ENCODE data around the gene ADI1.
A peak's percentile ranks its signal among the peaks of the same experiment; 100 is the strongest.
"Not testable (repeated sequence)": the region's sequence is repeated elsewhere in the genome, so short reads cannot be mapped to it uniquely, and the experiment has no call there.

The ADI1 gene

GRCh38 chr2:3529316-3530025 is 10.1 kb upstream of the ADI1 start:
- no peak for DNase-seq (ENCODE audit: low read depth in 2 of 2, low spot score in 1 of 2)

DNA sequence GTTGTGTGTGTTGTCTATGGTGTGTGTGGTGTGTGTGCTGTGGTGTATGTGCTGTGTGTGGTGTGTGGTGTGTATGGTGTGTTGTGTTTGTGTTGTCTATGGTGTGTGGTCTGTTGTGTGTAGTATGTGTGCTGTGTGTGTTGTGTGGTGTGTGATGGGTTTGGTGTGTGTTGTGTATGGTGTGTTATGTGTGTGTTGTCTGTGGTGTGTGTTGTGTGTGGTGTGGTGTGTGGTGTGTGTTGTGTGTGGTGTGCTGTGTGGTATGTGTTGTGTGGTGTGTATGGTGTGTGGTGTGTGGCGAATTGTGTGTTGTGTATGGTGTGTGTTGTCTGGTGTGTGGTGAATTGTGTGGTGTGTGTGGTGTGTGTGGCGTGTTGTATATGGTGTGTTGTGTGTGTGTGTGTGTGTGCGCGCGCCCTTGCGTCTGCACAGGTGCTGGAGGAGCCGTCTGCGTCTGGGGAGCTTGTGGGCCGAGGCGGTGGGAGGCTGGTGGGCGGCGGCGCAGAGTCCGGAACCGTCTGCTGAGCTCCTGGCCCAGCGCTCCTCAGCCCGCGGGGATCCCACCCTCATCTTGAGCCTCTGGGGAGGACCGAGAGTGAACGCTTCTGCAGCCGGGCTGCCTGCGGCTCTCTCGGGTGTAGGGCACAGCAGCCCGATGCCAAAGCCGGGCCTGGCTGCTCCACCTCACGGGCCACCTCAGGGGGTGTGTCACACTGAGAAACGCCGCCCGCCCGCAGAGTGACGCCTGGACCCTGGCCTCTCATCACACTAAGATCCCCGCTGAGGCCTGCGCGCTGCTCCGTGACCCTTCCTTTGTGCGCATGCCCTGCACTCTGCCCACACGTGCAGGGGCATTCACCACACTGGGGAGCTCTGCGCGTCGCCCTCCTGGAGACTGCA is 8.8 kb upstream of the ADI1 start:
- DNase-seq (ENCODE audit: low read depth in 2 of 2, low spot score in 1 of 2): no peak

GRCh38 chr2:3526871-3527270 is 7.5 kb upstream of the ADI1 start:
- DNase-seq (ENCODE audit: low read depth in 2 of 2, low spot score in 1 of 2): no peak

DNA sequence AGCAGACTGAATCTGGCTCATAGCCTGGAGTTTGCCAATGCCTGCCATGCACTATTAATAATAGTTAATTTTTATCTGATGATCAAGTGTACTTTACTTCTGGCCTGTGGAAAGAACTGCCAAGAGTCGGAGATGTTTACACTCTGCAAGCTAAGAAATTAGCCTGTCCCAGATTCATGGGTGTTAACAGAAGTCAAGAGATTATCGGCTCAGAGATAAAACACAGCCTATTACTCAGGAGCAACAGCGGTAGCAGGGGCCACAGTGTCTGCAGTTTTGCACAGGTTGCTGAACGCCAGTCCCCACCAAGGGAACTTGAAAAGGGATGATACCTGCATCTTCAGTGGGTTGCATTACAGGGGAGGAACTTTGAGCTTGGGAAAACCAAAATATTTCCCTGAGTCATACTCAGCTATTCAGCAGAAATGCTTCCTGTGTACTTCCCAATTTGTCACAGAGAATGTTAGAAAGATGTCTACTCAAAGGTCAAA is 4.3 kb upstream of the ADI1 start:
- DNase-seq (ENCODE audit: low read depth in 2 of 2, low spot score in 1 of 2): no peak

DNA sequence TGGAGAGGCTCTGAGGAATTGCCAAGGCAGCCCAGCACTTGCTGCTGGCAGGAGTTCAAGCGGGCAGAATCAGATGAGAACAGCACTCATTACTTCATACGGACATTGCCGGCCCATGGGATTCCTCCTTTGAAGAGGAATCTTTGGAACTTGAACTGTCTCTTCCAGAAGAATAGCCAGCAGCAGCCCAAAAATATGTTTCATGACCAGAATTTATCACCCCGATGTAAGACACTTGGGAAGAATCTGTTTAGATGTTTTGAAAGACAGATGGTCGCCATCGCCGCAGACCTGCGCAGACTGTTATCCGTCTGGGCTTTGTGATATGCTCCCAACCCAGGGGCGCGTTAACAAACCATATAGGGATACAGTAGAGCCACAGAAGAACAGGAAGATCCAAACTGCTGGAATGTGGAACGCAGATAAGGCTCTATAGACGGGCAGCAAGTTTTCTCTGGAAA is 3.7 kb upstream of the ADI1 start:
- no peak for DNase-seq (ENCODE audit: low read depth in 2 of 2, low spot score in 1 of 2)

- no peak for DNase-seq (ENCODE audit: low read depth in 2 of 2, low spot score in 1 of 2)
Observed at GRCh38 chr2:3520591-3520990, 1.3 kb upstream of the ADI1 start.

DNA sequence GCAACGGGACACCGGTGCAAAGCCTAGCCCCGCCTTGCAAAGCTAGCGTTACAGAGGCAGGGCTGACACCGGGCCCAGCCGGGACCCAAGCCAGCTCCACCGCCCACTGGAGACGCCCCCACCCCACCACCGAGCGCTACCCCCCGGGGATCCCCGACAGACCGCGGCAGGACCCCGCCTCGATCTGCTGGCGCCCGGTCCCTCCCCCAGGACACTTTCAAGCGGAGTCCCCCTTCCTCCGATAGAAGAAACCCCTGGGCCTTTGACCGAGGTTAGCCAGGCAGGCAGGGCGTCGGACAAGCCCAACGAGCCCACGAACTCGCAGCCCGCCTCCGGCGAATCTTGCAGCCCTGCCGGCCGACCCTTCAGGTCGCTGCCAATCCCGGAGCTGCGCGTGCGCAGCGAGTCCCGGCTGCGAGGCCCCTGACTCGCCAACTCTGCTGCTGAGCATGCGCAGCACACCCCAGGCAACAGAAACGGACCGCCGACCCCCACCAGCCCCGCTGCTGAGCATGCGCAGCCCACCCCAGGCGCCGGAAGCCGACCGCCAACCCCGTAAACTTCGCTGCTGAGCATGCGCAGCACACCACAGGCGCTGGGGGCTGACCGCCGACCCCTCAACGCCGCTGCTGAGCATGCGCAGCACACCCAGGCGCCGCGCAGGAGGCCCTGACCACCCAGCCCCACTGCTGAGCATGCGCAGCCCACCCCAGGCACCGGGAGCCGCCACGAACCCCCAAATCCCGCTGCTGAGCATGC is 656 bp downstream of the ADI1 start:
- peak; percentile 95 to 99 for DNase-seq (ENCODE audit: low read depth in 2 of 2, low spot score in 1 of 2)

DNA sequence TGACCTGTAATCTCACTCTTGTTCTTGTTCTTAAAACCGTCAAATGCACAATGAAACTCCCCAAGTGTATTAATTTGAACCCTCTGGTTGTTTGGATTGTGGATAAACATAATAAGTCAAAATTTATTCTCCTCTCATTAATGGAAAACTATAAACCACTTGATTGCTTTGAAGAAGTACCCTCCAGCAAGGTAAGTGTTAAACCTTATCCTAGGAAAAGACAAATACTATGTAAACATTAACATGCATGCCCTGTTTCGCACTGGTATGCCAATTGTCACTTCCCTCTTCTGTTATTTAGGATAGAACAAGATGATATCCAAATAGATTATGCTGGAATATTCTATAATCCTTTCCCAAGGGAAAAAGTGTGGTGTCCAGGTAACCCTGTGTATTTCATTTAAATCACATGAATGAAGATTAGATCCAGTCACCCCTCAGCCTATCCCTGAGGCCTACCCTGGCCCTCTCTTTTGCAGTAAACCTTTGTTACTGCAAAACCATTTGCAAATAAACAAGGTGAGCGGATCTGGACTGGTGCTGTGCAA is 1.3 kb downstream of the ADI1 start:
- no peak for DNase-seq (ENCODE audit: low read depth in 2 of 2, low spot score in 1 of 2)

DNA sequence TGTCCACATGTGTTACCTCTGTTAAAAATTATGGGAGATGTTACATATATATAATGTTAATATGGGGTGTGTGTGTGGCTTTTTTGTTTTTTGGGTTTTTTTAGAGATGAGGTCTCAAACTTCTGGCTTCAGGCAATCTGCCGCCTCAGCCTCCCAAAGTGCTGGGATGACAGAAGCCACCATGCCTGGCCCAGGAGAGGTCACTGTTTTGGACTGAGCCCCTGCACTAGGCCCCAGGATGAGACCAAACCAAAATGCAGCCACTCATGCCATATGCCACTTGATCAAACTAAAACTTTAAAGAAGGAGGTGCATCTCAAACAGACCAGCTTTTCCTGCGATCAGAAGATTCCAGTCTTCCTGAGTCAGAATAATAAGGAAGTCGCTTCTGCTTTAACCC is 2.5 kb downstream of the ADI1 start:
- DNase-seq (ENCODE audit: low read depth in 2 of 2, low spot score in 1 of 2): no peak

GRCh38 chr2:3515438-3515837 is 3.9 kb downstream of the ADI1 start:
- not testable (repeated sequence) for DNase-seq (ENCODE audit: low read depth in 2 of 2, low spot score in 1 of 2)

DNA sequence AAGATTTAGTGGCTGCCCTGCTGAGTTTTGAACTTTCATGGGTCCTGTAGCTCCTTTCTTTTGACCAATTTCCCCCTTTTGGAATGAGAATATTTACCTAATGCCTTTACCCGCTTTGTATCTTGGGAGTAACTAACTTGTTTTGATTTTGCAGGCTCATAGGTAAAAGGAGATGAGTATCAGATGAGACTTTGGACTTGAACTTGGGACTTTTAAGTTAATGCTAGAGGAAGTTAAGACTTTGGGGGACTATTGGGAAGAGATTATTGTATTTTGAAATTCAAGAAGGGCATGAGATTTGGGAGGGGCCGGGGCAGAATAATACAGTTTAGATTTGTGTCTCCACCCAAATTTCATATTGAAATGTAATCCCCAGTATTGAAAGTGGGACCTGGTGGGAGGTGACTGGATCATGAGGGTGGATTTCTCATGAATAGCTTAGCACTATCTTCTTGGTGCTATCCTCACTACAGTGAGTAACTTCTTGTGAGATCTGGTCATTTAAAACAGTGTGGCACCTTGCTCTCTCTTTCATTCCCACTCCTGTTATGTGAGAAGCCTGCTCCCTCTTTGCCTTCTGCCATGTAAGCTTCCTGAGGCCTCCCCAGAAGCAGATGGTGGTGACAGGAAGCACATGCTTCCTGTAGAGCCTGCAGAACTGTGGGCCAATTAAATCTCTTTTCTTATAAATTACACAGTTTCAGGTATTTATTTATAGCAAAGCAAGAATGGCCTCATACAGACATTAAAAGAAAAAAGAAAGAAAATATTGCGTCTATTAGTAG is 6.1 kb downstream of the ADI1 start:
- DNase-seq (ENCODE audit: low read depth in 2 of 2, low spot score in 1 of 2): no peak

GRCh38 chr2:3512086-3512485 is 7.2 kb downstream of the ADI1 start:
- DNase-seq (ENCODE audit: low read depth in 2 of 2, low spot score in 1 of 2): no peak

DNA sequence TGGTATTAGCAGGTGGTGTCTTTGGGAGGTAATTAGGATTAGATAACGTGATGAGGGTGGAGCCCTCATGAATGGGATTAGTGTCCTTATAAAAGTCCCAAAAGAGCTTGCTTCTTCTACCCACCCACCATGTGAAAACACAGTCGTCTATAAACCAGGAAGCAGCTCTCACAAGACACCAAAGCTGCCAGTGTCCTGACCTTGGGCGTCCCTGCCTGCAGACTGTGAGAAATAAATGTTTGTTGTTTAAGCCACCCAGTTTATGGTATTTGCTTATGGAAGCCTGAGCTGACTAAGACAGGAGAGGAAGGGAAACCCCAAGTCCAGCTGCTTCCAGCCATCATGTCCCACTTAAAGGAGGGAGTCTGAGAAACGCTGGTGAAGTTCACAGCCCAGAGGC is 13.6 kb downstream of the ADI1 start:
- no peak for DNase-seq (ENCODE audit: low read depth in 2 of 2, low spot score in 1 of 2)

DNA sequence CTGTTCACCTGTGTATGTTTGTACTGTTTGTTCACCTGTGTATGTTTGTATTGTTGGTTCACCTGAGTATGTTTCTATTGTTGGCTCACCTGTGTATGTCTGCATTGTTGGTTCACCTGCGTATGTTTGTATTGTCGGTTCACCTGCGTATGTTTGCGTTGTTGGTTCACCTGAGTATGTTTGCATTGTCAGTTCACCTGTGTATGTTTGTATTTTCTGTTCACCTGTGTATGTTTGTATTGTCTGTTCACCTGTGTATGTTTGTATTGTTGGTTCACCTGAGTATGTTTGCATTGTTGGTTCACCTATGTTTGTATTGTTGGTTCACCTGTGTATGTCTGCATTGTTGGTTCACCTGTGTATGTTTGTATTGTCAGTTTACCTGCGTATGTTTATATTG is 14.6 kb downstream of the ADI1 start:
- DNase-seq (ENCODE audit: low read depth in 2 of 2, low spot score in 1 of 2): no peak

DNA sequence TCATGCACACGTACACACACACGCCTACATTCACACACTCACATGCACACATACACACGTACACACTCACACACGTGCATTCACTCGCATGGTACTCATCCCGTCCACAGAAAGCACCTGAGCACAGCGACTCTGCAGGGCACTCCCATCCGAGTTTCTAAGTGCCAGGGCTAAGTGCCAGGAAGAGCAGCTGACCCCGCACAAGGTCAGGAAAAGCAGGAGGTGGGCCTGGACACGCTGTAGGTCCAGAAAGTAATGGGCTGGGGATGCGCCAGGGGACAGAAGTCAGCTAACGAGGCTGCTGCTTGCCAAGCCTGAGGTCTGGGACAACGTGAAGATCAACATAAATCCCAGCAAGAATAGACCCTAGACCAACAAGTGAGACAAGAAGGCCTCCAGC is 15.8 kb downstream of the ADI1 start:
- DNase-seq (ENCODE audit: low read depth in 2 of 2, low spot score in 1 of 2): no peak

- no peak for DNase-seq (ENCODE audit: low read depth in 2 of 2, low spot score in 1 of 2)
Observed at GRCh38 chr2:3503046-3503445, 16.3 kb downstream of the ADI1 start.

DNA sequence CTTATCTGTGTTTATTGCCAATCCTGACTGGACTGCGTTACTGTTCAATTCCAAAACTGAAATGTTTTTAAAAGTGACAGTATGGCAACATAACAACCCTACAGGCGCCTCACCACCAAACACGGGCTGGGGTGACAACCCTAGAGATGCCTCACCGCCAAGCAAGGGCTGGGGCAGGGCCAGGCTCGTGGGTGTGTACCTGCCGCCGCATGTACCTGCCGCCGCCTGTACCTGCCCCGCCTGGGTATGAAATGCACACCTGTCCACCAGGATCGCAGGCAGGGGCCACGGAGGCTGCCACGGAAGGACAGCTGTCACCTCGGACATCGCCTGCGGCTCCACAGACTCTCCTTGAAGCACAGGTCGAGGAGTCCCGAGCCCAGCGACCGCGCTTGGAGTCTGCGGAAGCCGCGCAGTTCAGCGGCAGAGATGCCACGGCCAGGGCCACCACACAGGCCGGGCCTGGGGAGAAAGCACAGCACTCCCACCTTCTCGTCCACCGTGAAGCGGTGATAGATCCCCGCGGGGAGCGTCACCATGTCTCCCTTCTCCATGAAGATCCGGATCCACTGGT is 18.9 kb downstream of the ADI1 start:
- no peak for DNase-seq (ENCODE audit: low read depth in 2 of 2, low spot score in 1 of 2)

DNA sequence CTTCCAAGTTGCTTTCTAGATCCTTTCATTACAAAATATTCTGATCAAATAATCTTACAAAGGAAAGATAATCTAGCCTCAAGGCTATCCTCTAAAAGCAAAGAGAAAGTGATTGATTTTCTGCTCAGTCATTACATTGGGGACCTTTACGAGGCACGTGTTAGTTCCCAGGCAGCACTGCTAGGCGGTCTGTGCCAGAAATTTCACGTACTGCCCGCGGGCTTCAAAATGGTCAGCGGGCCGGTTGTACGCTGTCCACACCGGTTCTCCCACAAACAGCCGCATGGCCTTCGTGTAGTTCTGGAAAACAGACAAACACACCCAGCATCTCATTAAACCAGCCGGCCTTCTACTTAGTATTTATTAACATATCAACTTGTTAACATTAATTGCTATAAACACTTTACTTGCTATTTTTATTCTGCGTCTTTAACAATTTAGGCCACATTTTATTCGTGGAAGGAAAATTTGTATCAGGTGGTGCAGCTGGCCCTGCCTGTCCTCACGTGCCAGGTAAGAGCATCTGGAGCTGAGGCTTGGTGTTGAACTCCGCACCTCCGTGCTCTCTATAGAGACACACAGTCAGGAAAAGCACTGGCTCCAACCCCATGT is 20.4 kb downstream of the ADI1 start:
- no peak for DNase-seq (ENCODE audit: low read depth in 2 of 2, low spot score in 1 of 2)

DNA sequence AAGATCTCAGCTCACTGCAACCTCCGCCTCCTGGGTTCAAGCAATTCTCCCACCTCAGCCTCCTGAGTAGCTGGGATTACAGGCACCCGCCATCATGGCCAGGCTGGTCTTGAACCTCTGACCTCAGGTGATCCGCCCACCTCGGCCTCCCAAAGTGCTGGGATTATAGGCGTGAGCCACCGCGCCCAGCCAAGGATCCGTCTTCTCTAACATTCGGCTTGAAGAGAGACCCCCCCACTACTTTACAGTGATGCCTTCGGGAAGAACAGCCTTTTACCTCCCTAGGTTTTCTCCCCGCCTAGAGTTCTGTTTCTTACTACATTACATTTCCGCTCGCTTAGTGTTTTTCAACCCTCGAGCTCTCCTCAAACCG is 22.6 kb downstream of the ADI1 start:
- DNase-seq (ENCODE audit: low read depth in 2 of 2, low spot score in 1 of 2): not testable (repeated sequence)

All from stimulated activated CD8-positive, alpha-beta memory T cell treated with anti-CD3 and anti-CD28 coated beads, Interleukin-4, amount 100 ng/mL, for 1 hour (primary cell).